ENCODE data around the gene SUCO. TPM values are rescaled to one million over a fixed set of nuclear protein-coding genes. Genes with fewer than 3 reads are reported as not detected.
"Not testable (repeated sequence)": the region's sequence is repeated elsewhere in the genome, so short reads cannot be mapped to it uniquely, and the experiment has no call there.

Gene SUCO, protein sequence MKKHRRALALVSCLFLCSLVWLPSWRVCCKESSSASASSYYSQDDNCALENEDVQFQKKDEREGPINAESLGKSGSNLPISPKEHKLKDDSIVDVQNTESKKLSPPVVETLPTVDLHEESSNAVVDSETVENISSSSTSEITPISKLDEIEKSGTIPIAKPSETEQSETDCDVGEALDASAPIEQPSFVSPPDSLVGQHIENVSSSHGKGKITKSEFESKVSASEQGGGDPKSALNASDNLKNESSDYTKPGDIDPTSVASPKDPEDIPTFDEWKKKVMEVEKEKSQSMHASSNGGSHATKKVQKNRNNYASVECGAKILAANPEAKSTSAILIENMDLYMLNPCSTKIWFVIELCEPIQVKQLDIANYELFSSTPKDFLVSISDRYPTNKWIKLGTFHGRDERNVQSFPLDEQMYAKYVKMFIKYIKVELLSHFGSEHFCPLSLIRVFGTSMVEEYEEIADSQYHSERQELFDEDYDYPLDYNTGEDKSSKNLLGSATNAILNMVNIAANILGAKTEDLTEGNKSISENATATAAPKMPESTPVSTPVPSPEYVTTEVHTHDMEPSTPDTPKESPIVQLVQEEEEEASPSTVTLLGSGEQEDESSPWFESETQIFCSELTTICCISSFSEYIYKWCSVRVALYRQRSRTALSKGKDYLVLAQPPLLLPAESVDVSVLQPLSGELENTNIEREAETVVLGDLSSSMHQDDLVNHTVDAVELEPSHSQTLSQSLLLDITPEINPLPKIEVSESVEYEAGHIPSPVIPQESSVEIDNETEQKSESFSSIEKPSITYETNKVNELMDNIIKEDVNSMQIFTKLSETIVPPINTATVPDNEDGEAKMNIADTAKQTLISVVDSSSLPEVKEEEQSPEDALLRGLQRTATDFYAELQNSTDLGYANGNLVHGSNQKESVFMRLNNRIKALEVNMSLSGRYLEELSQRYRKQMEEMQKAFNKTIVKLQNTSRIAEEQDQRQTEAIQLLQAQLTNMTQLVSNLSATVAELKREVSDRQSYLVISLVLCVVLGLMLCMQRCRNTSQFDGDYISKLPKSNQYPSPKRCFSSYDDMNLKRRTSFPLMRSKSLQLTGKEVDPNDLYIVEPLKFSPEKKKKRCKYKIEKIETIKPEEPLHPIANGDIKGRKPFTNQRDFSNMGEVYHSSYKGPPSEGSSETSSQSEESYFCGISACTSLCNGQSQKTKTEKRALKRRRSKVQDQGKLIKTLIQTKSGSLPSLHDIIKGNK (N-terminal part only)
- 10 to 100 TPM; 21.0 to 34.5 TPM for total RNA-seq

DNA sequence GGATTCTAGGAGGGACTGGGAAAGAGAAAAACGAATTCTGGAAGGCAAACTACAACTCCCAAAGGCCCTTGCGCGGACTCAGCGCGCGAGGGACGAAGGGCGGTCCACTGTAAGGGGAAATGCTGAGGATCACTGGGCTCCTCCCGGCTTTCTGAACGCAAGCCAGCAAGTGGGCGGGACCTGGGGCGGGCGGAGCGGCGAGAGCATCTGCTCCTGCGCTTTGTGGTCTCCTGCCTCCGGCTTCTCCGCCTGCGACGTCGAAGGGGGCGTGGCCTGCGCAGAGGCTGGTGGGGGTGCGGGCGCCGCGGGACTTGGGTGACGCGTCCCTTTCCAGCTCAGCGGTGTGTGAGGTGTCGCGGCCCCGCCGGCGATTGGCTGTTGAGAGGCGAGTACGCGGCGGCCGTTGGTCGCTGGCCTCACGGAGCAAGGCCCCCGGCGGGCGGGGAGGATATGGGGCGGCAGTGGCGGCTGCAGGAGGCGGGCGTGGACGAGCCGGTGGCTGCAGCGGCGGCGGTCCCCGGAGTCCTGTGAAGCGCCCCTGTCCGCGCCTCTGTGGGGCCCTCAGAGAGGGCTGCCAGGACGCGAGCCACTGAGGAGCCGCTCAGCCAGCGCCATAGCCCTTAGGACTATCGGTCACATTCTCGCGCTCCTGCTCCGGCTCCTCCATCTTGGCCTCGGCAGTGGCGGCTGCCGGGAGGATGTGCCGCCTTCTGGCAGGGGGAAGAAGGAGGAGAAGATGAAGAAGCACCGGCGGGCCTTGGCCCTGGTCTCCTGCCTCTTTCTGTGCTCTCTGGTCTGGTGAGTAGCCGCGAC is at the start of gene SUCO:
SUCO (plus strand) TSS at position 451 of the 813 bp plus-strand sequence; CDS start at position 737, 286 bp downstream.
- no peaks in the 10 kb centered on the region for H3K9me3 Mint-ChIP-seq
- ATAC-seq (replicated peaks) = peak; percentile 88
- peaks cover 37% of the 10 kb centered on the region for H3K4me1 Mint-ChIP-seq
- peaks cover 9% of the 10 kb centered on the region for H3K27me3 Mint-ChIP-seq
- H3K36me3 Mint-ChIP-seq (ENCODE audit: low read depth) = peaks cover 24% of the 10 kb centered on the region
- peak within 1 kb of the TSS; percentile 95 for H3K4me3 Mint-ChIP-seq
- H3K27ac Mint-ChIP-seq = peak within 1 kb of the TSS; percentile 93

DNA sequence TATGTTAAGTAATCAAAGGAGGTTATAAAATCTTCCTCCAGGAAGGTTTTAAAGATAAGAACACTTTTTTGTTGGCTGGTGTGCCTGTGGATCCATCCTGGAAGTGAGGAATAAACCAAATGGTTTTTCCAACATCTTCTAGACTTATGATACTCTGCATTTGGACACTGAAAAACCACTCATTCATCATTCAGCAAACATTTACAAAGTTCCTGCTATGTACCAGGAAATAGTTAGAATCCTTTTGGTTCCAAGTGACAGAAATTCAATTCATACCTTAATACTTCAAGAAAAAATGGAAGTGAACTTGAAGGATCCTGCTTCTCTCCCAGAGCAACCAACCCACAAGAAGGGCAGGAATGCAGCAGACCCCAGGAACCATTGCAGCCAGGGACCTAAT is 49.5 kb upstream of the SUCO start:
- ATAC-seq (replicated peaks) = no peak
- H3K9me3 Mint-ChIP-seq = no peaks in the 10 kb centered on the region
- H3K27me3 Mint-ChIP-seq = no peaks in the 10 kb centered on the region

DNA sequence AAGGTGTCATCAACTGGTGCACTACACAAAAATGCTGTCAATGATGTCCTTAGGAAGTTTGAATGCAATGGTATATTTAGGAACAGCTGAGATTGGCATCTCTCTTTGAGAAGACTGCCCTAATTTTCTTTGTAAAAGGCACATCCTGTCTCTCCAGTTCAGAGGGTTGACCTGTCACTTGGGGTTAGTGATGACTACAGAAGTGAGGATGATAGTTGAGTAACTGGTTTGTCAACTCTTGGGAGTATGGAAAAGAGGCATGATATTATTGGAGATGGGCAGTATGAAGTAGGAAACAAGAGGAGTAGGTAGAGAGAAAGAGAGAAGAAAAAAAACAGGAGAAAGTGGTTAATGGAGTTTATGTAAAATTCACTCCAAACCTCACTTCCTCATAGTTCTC is 48.7 kb upstream of the SUCO start:
- no peak for ATAC-seq (replicated peaks)
- no peak overlapping the region for H3K4me3 Mint-ChIP-seq
- no peaks in the 10 kb centered on the region for H3K4me1 Mint-ChIP-seq
- no peaks in the 10 kb centered on the region for H3K27me3 Mint-ChIP-seq
- no peak overlapping the region for H3K27ac Mint-ChIP-seq
- no peaks in the 10 kb centered on the region for H3K9me3 Mint-ChIP-seq
- H3K36me3 Mint-ChIP-seq (ENCODE audit: low read depth) = no peaks in the 10 kb centered on the region

More for the DNA sequence above, 49.5 kb upstream of the SUCO start:
- Mint-ChIP-seq H3K4me1 (no peaks in the 10 kb centered on the region), H3K27ac (no peak overlapping the region), H3K4me3 (no peak overlapping the region), H3K36me3 (ENCODE audit: low read depth) (no peaks in the 10 kb centered on the region)

DNA sequence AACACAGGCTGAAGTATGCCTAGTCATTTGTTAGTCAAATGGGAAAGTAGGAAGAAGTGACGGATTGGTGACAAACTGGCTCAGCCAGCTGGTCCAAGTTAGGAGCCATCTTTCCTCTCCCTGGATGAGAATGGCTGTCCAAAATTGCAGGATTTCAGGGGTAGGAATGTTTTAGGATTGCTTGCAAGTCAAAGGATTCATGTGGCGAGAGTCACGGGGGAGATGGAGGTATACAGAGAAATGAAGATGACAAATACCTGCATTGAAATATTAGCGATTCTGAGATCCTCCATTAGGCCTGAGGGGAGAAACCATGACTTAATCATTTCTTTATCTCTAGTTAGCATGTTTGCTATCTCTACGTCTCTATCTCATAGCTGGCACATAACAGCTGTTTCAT is 47.3 kb upstream of the SUCO start:
- peaks cover under 1% of the 10 kb centered on the region for H3K27me3 Mint-ChIP-seq
- H3K36me3 Mint-ChIP-seq (ENCODE audit: low read depth) = no peaks in the 10 kb centered on the region
- no peak overlapping the region for H3K4me3 Mint-ChIP-seq
- H3K4me1 Mint-ChIP-seq = no peaks in the 10 kb centered on the region
- no peak for ATAC-seq (replicated peaks)
- no peak overlapping the region for H3K27ac Mint-ChIP-seq
- H3K9me3 Mint-ChIP-seq = no peaks in the 10 kb centered on the region

DNA sequence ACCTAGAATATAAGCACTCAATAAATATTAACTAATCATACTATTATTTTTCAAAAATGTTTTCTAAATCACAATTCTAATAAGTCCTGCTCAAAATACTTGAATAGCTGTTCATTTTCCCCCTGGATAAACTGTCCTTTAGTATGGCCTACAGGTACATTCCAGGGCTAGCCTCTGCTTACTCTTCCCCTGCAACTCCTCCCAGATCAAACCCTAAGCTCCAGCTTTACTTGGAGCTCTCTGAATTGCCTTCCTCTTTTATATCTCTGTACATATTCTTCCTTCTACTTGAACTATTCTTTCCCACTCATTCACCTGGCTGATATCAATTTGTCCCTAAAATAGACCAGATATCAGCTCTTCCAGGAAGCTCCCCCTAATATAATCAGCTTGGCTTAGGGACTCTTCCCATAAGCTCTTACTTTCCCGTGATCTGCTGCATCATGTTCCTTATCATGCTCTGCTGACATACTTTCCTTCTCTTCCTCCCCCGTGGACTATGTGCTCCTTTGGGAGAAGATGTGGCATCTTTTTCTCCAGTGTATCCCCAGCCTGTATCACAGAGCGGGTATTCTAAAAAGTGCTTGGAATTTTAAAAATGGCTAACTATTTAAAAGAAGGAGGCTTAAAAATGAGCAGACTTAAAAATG is 46.0 kb upstream of the SUCO start:
- Mint-ChIP-seq H3K27me3 (peaks cover 4% of the 10 kb centered on the region), H3K4me3 (no peak overlapping the region), H3K27ac (peak overlapping the region; percentile 1), H3K9me3 (no peaks in the 10 kb centered on the region), H3K4me1 (no peaks in the 10 kb centered on the region), H3K36me3 (ENCODE audit: low read depth) (no peaks in the 10 kb centered on the region)
- ATAC-seq (replicated peaks) = no peak

DNA sequence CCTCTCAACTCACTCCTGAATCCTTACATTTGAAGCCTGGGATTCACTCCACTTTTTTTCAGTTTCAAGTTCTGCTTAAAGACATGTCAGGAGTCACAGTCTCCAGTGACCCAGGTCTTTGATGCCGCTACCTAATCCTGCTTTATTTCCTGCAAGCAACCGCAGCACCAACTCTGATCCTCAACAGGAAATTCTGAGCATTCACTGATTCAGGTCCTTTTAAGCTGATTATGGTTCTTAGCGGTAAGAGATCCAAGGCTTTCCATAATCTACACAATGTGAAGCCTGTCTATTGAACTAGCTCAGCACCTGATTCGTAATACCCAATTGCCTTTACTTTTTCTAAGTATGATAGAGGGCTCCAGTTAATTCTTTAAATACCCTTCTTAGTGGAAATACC is 45.4 kb upstream of the SUCO start:
- Mint-ChIP-seq H3K27ac (peak overlapping the region; percentile 1), H3K4me1 (no peaks in the 10 kb centered on the region), H3K36me3 (ENCODE audit: low read depth) (no peaks in the 10 kb centered on the region), H3K4me3 (no peak overlapping the region), H3K9me3 (no peaks in the 10 kb centered on the region), H3K27me3 (peaks cover 4% of the 10 kb centered on the region)
- ATAC-seq (replicated peaks) = peak; percentile 32

DNA sequence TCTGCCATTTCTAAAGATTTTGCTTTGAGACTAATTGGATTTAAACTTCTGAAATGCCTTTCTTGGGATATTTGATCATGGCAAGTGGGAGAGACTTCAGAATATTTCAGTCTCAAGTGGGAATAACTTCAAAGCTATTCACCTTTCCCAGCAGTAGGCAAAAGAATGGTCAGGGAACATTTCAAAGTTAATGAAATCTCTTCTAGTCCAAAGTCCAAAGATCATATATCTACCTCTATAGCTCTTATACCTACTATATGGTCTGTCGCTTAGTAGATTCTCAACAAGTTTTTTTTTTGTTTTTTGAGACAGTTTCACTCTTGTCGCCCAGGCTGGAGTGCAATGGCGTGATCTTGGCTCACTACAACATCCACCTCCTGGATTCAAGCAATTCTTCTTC is 44.6 kb upstream of the SUCO start:
- Mint-ChIP-seq H3K4me1 (no peaks in the 10 kb centered on the region), H3K27ac (no peak overlapping the region), H3K9me3 (no peaks in the 10 kb centered on the region), H3K4me3 (no peak overlapping the region), H3K36me3 (ENCODE audit: low read depth) (no peaks in the 10 kb centered on the region), H3K27me3 (peaks cover 4% of the 10 kb centered on the region)
- no peak for ATAC-seq (replicated peaks)

DNA sequence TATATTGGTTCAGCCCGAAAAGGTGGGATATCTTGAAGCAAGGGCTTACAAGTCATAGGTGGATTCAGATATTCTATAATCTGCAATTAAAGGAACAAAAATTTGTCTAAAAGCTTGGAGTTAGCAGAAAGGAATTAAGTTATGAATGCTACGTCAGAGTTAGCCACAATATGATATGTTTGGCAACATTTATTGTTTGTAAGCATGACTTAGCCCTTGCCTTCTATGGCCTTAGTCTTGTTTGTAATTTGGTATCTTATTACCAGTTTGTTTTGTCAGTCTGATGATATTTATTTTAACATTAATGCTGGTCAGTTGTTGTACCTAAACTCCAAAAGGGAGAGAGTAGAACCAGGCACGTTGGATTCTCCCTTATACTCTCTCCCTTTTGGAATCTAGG is 43.1 kb upstream of the SUCO start:
- no peaks in the 10 kb centered on the region for H3K36me3 Mint-ChIP-seq (ENCODE audit: low read depth)
- H3K9me3 Mint-ChIP-seq = no peaks in the 10 kb centered on the region
- ATAC-seq (replicated peaks) = no peak
- H3K4me1 Mint-ChIP-seq = no peaks in the 10 kb centered on the region
- no peak overlapping the region for H3K4me3 Mint-ChIP-seq
- H3K27ac Mint-ChIP-seq = no peak overlapping the region
- peaks cover 4% of the 10 kb centered on the region for H3K27me3 Mint-ChIP-seq

DNA sequence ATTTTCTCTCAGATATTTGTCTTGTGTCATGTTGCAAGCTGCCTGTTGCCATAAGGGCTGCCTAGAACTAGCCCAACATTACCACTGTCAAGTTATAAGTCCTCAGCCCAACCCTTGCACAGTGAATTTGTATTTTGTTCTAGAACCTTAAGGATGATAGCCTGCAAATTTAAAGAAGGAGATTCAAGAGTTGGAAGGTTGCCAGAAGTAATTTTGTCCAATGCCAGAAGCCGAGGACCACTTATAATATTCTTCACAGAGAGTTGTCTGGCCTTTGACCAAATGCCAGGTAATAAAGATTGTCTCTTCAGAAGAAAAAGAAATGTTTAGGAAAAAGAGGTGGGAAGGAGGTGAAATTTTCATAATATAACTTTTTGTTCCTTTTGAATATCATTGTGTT is 40.5 kb upstream of the SUCO start:
- no peaks in the 10 kb centered on the region for H3K36me3 Mint-ChIP-seq (ENCODE audit: low read depth)
- H3K9me3 Mint-ChIP-seq = no peaks in the 10 kb centered on the region
- no peak overlapping the region for H3K27ac Mint-ChIP-seq
- H3K4me1 Mint-ChIP-seq = no peaks in the 10 kb centered on the region
- peaks cover 4% of the 10 kb centered on the region for H3K27me3 Mint-ChIP-seq
- ATAC-seq (replicated peaks) = no peak
- H3K4me3 Mint-ChIP-seq = no peak overlapping the region

DNA sequence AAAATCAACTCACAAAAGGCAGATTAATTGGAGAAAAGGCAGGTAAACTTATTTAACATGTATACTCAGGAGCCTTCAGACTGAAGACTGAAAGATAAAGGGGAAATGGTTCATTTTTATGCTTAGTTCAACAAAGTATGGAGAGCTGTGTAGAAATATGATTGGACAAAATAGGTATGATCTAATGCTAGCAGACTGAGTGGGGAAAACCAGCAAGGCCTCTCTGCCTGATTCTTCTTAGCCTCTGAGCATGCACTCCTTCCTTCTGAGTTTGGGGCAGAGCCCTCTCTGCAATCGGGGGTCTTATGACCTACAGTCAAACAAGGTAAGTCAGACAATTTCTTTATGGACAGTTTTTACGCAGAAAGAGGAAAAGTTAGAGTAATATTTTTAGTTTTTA is 38.8 kb upstream of the SUCO start:
- Mint-ChIP-seq H3K4me1 (no peaks in the 10 kb centered on the region), H3K27ac (no peak overlapping the region), H3K9me3 (no peaks in the 10 kb centered on the region), H3K27me3 (peaks cover 4% of the 10 kb centered on the region), H3K4me3 (no peak overlapping the region), H3K36me3 (ENCODE audit: low read depth) (no peaks in the 10 kb centered on the region)
- no peak for ATAC-seq (replicated peaks)

DNA sequence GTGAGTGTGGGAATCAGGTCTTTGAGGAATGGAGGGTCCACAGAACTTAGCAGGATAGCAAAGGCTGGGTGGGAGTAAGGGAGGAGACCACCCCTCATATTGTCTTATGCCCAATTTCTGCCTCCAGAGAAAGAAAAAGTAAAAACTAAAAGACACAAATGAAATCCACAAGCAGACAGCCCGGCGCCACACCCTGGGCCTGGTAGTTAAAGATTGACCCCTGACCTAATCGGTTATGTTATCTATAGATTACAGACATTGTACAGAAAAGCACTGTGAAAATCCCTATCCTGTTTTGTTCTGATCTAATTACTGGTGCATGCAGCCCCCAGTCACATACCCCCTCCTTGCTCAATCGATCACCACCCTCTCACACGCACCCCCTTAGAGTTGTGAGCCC is 36.8 kb upstream of the SUCO start:
- not testable (repeated sequence) for ATAC-seq (replicated peaks); H3K9me3 Mint-ChIP-seq; H3K27me3 Mint-ChIP-seq; H3K27ac Mint-ChIP-seq; H3K4me3 Mint-ChIP-seq; H3K4me1 Mint-ChIP-seq; H3K36me3 Mint-ChIP-seq (ENCODE audit: low read depth)

DNA sequence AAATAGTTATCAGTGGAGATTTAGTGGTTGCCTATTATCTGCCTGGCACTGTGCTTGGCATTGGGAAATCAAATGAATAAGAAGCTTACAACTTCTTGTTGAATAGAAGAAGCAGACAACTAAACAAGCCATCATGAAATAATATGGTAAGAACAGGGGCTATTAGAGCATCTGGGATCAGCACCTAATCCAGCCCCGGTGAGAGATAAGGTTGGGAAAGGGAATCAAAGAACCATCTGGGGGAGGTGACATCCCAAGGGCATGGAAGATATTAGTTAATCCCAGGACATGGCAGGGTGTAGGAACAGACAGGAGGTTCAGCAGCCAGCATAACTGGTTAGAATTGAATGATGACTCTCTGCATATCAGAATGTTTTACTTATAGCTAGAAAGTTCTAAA is 36.3 kb upstream of the SUCO start:
- H3K9me3 Mint-ChIP-seq = no peaks in the 10 kb centered on the region
- no peaks in the 10 kb centered on the region for H3K4me1 Mint-ChIP-seq
- ATAC-seq (replicated peaks) = no peak
- H3K36me3 Mint-ChIP-seq (ENCODE audit: low read depth) = no peaks in the 10 kb centered on the region
- no peaks in the 10 kb centered on the region for H3K27me3 Mint-ChIP-seq
- no peak overlapping the region for H3K27ac Mint-ChIP-seq
- H3K4me3 Mint-ChIP-seq = no peak overlapping the region

DNA sequence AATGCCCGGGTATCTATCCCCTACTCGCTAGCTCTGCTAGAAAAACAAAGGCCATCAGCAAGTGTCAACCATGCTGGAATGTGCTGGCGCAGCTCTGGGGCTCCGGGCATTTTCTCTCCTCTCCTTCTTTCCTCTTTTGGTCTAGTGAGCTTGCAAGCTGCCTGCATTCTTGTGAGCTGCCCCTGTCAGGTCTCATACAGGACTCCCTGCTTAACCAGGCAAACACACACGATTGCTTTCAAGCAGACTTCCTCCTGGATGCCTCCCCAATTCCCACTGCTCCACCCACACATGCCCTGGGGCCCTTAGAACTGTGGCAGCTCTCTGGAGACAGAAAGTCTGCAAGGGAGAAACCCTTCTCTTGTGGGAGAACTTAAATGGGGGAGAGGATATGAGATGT is 35.7 kb upstream of the SUCO start:
- no peak for ATAC-seq (replicated peaks)
- Mint-ChIP-seq H3K36me3 (ENCODE audit: low read depth) (no peaks in the 10 kb centered on the region), H3K9me3 (no peaks in the 10 kb centered on the region), H3K4me1 (no peaks in the 10 kb centered on the region), H3K4me3 (no peak overlapping the region), H3K27me3 (no peaks in the 10 kb centered on the region), H3K27ac (no peak overlapping the region)

Data from activated T-helper 17 cell treated with anti-CD3 and anti-CD28 coated beads, Interleukin-2, amount 50 U/mL, for 72 hours (primary cell).